HCT116 (cell line): ENCODE results near the gene GPC5.

Experiments
- ATF3 ChIP-seq: IDR thresholded peaks from 2 replicates; pipeline ENCODE4 v1.6.1; 2012
- CTCF ChIP-seq, 3 experiments: fragments of 200-600 bp in 1 of 3; sonication (generic) in 1 of 3; IDR thresholded peaks in 2 of 3; conservative IDR thresholded peaks in 1 of 3; 2 replicates each; pipeline ENCODE4 v1.5.1; 2012 to 2017; ENCODE audit warnings: low read depth in 2 of 3, low read length in 2 of 3, antibody characterized with exemption in 1 of 3, borderline replicate concordance in 1 of 3, control low read depth in 1 of 3, mild to moderate bottlenecking in 1 of 3, mixed read lengths in 1 of 3, mixed run types in 1 of 3, moderate library complexity in 1 of 3; ENCODE audit not compliant: insufficient read depth in 1 of 3
- EZH2 ChIP-seq: fragments of 200-600 bp; sonication (generic); IDR thresholded peaks from 2 replicates; pipeline ENCODE4 v1.6.1; 2017; ENCODE audit warnings: antibody characterized with exemption, mixed run types
- FOSL1 ChIP-seq: IDR thresholded peaks from 2 replicates; pipeline ENCODE4 v1.6.1; 2012; ENCODE audit warnings: low read depth
- JUND ChIP-seq: IDR thresholded peaks from 2 replicates; pipeline ENCODE4 v1.6.1; 2012
- POLR2AphosphoS5 ChIP-seq: IDR thresholded peaks from 2 replicates; pipeline ENCODE4 v1.6.1; 2011; ENCODE audit warnings: mild to moderate bottlenecking, low read depth, low read length, moderate library complexity
- ZBTB33 ChIP-seq: IDR thresholded peaks from 2 replicates; pipeline ENCODE4 v1.6.1; 2011; ENCODE audit warnings: mild to moderate bottlenecking, low read length, moderate library complexity; ENCODE audit not compliant: insufficient replicate concordance; ENCODE audit errors: extremely low read depth
- ZNF274 ChIP-seq: fragments of 200-500 bp; sonication (Bioruptor generic); IDR thresholded peaks from 2 replicates; pipeline ENCODE4 v1.6.1; 2014; ENCODE audit warnings: mild to moderate bottlenecking, low read depth, low read length, inconsistent platforms

- no peak for TF ChIP-seq ATF3
- no peak for TF ChIP-seq ZBTB33
- TF ChIP-seq POLR2AphosphoS5: no peak
- TF ChIP-seq ZNF274: no peak
- TF ChIP-seq EZH2: no peak
- TF ChIP-seq CTCF (IDR thresholded peaks at IDR 0.05 in 2 of 3, conservative IDR thresholded peaks at IDR 0.05 in 1 of 3; ENCODE audit: borderline replicate concordance in 1 of 3, insufficient read depth in 1 of 3, low read depth in 2 of 3, low read length in 2 of 3): no peak
- no peak for TF ChIP-seq JUND
- no peak for TF ChIP-seq FOSL1
These were observed 1.6 kb downstream of the GPC5 start for GRCh38 chr13:91400063-91400399.
